Tongue (tissue), 2 donors: ENCODE data around the gene OSBPL3. TPM values are rescaled to one million over a fixed set of nuclear protein-coding genes. Genes with fewer than 3 reads are reported as not detected.

ENCODE experiments used
- DNase-seq: peaks from one replicate; pipeline ENCODE4 v3.0.0-alpha.2; 2015
- total RNA-seq: library from RNA; depleted of rRNA; stranded (reverse); fragments of >200 nt; gene quantifications from one replicate; pipeline ENCODE4 v1.2.3, GENCODE V29; 2014

Gene OSBPL3
- total RNA-seq, 1 donor from 2014 or later: 8.9 TPM

DNA sequence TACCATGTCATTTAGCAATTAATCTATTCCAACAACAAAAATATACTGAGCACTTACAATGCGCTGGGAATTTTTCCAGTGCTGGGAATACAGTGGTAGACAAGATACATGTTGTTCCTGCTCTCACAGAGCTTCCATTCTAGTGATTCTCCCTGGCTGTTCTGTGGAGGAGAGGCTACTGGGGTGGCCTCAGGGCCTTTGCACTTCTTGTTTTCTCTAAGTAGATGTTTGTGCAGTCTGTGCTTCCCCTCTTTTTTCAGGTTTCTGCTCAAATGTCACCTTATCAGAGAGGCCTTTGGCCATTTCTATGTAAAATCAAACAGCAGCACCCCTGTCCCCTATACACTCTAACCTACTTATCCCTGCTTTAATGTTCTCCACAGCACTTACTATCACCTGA is 24.7 kb downstream of the OSBPL3 start:
- no peak for DNase-seq

DNA sequence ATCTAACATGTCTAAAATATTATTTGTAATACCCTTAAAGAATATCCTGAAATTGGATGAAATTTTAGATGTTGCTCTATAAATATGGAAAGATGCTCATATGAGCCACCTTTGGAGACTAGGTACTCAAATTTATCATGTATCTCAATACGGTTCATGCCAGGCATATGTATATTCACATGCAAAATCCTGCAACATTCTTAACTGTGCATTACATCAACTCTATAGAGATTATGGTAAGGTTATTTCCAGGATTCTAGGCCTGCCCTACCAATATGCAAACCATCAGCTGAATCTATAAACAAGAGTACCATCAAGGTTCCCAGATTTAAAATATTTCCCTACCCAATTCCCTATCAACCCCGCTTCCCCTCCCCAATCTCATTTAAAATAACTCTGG is 27.5 kb downstream of the OSBPL3 start:
- no peak for DNase-seq

DNA sequence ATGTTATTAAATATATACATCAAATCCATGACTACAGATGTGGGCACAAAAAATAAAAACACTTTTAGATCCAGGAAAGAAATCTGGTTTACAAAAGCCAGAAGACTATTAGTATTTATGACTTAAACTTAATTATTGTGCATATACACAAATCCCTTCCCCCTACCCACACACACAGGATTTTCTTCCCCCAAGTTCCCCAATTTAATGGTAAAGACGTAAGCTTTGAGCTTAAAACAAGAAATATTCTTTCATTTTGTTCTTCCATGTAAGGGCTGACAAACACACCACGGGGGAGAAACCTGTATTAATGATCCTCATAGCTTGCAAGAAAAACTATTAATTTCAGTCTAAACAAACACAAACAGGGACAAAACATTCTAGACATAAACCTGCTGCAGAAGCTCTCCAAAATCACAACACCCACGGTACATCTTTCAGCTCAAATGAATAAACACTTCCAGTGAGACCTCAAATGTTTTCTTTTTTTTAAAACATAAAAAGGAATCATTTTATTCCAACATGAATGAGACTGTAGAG is 28.5 kb downstream of the OSBPL3 start:
- no peak for DNase-seq

DNA sequence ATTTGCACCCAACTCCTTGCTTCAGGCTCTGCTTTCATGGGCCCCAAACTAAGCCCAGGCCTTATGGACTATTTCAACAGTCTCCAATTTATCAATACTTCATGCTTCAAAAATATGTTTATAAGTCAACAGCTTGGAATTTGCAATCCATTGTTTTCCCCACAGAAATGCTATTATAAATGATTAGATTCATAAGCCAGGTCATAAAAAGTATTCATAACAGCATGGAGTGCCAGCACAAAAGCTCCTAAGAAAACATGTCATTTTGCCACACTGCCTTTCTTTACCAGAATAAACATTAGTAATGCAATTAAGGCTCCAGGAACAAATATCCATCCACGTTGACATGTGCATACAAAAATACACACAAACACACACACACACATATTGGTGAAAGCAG is 30.1 kb downstream of the OSBPL3 start:
- DNase-seq: no peak

DNA sequence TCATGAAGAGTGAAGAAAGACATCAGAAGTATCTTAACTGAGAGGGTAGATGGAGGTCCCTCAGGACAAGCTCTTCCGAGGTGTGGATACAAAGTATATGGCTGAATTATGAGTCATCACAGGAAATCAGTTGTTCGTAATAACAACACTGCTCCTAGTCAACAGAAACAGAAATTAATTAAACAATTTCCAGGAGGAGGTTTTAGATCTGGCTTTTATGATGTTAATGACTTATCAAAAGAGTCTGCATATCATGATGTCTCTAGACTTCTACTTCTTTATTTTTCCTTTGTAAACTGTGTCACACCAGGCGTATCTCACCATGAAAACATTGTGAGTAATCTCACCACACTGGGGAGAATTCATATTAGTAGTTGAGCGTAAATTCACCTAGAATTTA is 31.2 kb downstream of the OSBPL3 start:
- DNase-seq: no peak

GRCh38 chr7:24946467-24946866 is 33.5 kb downstream of the OSBPL3 start:
- DNase-seq: no peak

- no peak for DNase-seq
Measured at GRCh38 chr7:24945899-24946298, 34.1 kb downstream of the OSBPL3 start.

DNA sequence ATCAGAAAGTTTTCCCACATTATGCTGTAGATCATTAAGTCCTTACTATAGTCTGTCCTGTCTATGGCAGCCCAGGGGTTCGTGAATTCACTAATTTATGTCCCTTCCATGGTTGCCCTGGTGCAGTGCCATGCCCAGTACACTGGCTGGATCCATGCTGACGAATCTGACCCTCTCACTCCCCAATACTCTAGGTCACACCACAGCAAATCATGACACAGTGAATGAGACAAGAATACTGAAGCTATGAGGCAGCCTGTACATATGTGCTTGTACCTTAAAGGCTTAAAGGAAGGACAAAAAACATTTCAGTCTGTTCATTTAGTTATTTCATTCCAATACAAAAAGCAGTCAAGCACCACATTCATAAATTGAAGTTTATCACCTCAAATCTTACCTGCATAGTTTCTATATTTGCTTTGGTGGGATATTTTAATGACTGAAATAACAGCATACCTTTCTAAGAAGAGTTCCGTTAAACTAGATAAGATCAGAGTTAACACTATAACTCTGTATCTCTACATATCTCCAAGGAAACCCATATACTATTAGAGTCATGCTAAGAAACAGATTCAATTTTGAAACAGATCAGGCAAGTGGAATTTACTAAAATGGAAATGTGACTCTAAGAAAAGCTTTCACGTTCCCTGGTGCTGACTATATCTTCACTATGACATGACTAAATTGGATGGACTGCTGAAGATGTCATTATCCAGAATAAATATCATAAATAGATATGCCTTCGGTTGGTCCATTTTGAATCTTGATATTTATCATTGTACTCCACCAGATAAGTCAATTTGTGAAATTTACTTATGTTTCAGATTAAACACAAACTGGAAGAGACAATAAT is 36.7 kb downstream of the OSBPL3 start:
- DNase-seq: no peak

DNA sequence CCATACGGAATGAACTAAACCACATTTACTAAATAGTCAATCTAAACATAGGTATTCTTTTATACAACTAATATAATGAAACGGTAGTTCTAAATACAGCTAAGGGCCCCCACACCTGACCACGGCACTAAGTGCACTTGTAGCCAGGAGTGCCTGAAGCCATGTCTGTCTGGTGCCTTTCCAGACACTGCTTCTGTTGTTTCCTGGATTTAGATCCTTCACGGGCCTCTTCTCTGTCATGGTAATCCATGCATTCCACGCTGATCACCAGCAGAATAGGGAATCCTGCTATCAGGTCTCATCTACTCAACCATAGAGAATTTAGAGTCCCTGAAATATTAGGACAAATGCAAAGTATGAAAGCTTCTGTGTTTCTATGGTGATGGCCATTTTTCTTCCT is 37.8 kb downstream of the OSBPL3 start:
- DNase-seq: no peak

DNA sequence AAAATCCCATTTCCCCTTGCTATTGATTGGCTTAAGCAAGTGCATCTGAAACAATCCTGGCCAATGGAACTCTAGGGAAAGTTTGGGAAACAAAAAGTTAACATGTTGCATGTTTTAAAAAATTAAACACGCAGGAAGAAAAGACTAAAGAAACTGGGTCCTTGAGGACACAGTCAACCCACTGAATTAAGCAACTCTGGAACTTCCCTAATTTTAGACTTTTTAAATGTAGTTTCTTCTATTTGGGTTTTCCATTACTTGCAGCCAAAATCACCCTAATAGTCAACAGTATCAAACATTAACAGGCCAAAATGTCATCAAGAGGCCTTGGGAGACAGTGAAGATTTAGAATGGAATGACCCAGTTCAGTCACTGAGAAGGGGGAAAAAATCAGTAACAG is 40.6 kb downstream of the OSBPL3 start:
- DNase-seq: no peak

DNA sequence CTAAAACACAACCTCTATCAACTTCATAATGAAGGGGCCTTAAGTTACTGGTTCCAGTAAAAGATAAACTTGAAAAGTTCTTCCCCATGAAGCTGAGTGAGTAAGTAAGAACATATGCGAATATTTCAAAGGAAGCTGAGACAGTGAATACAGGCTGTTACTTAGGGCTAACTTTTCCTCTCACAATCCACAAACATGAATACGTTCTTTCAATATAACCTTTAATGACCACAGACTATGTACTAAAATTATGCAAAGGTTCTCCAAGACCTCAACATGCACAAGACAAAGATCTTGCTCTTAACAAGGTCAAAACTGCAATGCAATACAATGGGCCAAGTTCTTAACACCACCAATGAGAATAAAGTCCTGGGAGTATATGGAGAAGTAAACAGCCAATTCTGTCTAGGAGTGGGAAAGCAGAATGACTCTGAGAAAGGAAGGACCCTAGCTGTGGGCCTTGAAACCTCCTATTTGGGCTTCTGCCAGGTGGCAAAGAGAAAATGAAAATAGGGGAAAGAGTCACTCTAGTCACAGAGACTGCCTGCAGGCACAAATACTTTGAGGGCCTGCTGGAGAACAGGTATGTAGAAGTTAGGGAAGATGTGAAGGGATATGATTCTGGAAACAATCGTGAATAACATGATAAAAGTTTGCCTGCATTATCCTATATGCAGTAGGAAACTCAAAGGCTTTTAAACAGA is 43.7 kb downstream of the OSBPL3 start:
- no peak for DNase-seq

- no peak for DNase-seq
Measured at GRCh38 chr7:24933298-24933697, 46.7 kb downstream of the OSBPL3 start.

DNA sequence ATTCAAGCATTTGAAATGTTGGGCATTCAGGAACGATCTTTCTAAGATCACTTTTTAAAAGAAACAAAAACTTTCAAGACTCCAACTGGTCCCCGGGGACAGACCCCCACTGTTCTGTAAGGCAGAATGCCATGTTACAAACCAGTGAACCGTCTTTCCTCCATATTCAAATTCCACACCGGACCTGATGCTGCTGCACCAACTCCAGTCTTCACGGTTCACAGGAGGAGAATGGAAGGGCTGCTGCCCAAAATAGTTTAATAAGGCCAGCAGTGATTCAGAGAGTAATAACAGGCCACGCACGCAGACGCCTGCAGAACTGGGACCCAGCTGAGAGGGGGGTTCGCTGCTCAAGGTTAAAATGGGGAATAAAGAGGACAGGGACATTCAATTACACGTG is 47.2 kb downstream of the OSBPL3 start:
- no peak for DNase-seq

- DNase-seq: no peak
Measured at GRCh38 chr7:24932389-24932788, 47.6 kb downstream of the OSBPL3 start.

DNA sequence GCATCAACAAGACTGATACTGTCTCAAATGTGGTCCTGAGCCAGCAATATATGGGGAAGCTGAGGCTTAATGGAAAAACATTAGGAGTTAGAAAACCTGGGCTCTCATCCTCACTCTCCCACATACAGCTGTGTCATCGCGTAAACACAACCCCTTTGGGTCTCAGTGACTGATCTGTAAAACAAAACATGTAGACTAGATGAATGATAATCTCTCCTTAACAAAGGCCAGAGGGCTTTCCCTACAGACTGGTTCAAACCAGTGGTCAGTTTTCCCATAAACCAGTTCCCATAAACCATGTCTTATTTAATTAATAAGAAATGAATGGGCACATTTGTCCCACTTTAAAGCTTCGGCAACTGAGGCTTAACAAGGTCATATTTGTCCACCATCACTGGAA is 48.1 kb downstream of the OSBPL3 start:
- no peak for DNase-seq

GRCh38 chr7:24930856-24931255 is 49.1 kb downstream of the OSBPL3 start:
- no peak for DNase-seq

- no peak for DNase-seq
Measured at GRCh38 chr7:24926623-24927524, 53.1 kb downstream of the OSBPL3 start.

DNA sequence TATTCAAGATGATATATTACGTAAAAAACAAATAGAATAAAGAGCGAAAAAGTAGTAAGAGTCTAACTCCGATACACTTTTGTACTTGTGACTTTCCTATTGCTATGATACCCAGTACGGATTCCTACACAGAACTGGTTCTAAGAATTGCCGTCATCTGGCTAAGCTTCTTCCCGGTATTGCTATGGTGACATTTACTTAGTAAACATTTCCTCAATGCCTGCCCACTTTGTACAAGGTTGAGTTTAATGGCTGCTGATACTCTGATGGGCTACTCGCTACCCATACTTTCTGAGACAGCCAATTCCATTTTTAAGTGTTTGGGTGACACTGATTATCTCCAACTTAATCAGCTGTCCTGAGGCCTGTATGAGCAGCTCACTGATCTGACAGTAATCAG is 55.6 kb downstream of the OSBPL3 start:
- peak; percentile 24 for DNase-seq

GRCh38 chr7:24923172-24923865 is 56.7 kb downstream of the OSBPL3 start:
- peak; percentile 12 for DNase-seq

DNA sequence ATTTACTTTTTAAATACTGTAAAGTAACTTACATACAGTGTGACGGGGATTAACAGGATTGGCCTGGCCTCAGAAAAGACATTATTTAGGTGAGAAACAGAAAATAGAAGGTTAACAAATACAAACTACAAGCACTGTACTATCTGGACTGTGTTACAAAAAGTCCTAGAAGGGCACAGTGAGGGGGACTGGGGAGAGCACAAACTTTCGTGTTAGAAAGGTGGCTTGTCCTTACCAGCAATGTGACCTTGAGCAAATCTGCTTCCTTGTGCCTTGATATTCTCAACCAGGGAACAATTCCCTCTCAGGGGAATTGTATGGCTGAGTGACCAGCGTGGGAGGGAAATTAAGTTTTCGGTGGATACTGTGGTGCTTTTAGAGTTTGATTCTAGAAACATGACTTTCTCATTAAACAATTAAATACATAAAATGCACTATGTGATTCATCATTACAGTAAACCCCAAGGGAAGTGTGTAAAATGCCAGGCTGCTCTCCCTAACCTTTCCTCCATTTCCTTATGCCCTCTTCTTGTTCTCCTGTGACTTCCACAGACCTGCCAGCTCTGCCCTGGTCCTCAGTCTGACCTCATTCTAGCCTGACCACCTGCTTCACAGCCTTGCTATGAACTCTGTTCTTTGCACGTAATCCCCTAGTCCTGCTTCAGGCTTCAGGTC is 57.7 kb downstream of the OSBPL3 start:
- DNase-seq: no peak

- DNase-seq: no peak
Measured at GRCh38 chr7:24921362-24921679, 58.7 kb downstream of the OSBPL3 start.
